BLaER1 treated with 17β-estradiol and CSF1 and Interleukin-3, amounts not matched to agents 10 nM and 100 nM (cell line): ENCODE data around the gene BRD9.

Experiments used
- H3K27ac ChIP-seq, 11 experiments: shearing (Covaris generic); formaldehyde crosslinking; 2 replicates each; pipeline ENCODE4 v1.8.1; 2022
- H3K27me3 ChIP-seq, 11 experiments: shearing (Covaris generic); formaldehyde crosslinking; 2 replicates each; pipeline ENCODE4 v1.8.1; 2022
- H3K36me3 ChIP-seq, 11 experiments: shearing (Covaris generic); formaldehyde crosslinking; 2 replicates each; pipeline ENCODE4 v1.8.1; 2022
- H3K4me1 ChIP-seq, 10 experiments: shearing (Covaris generic); formaldehyde crosslinking; 2 replicates each; pipeline ENCODE4 v1.8.1; 2022
- H3K4me2 ChIP-seq, 11 experiments: shearing (Covaris generic); formaldehyde crosslinking; 2 replicates each; pipeline ENCODE4 v1.8.1; 2022
- H3K4me3 ChIP-seq, 10 experiments: shearing (Covaris generic); formaldehyde crosslinking; 2 replicates each; pipeline ENCODE4 v1.8.1; 2022
- H3K9ac ChIP-seq, 11 experiments: shearing (Covaris generic); formaldehyde crosslinking; 2 replicates each; pipeline ENCODE4 v1.8.1; 2022
- H3K9me3 ChIP-seq, 11 experiments: shearing (Covaris generic); formaldehyde crosslinking; replicated peaks in 1 of 11; 2 replicates each; pipeline ENCODE4 v1.8.1; 2022
- H4K20me1 ChIP-seq, 11 experiments: shearing (Covaris generic); formaldehyde crosslinking; 2 replicates each; pipeline ENCODE4 v1.8.1; 2022
- Cebpa-rat ChIP-seq, 11 experiments: shearing (Covaris generic); IDR thresholded peaks; 2 replicates each; pipeline ENCODE4 v1.8.1; 2022

Gene BRD9

GRCh38 chr5:862367-863243 lies 30.0 kb downstream of the BRD9 start:
- peak overlapping the region in 4 of 11 experiments; percentile 23 to 53 (median 36); a peak in 6 of 22 replicates for H3K27ac ChIP-seq
- H3K36me3 ChIP-seq, result peaks cover 45 to 84% (median 52%) of the 10 kb centered on the region in 11 experiments

GRCh38 chr5:861442-862366 lies 30.9 kb downstream of the BRD9 start:
- Histone ChIP-seq H3K36me3 (peaks cover 36 to 75% (median 43%) of the 10 kb centered on the region in 11 experiments), H3K4me1 (peaks cover 25 to 59% (median 39%) of the 10 kb centered on the region in 10 experiments), H3K4me3 (0 out of 20 replicates have a peak overlapping the region, but pooled peaks of 1 of the 10 experiments have one; percentile 1), H3K27ac (peak overlapping the region in 4 of 11 experiments; percentile 18 to 47 (median 28); a peak in 4 of 22 replicates), H4K20me1 (peaks cover 22 to 100% (median 89%) of the 10 kb centered on the region in 11 experiments; a peak in 21 of 22 replicates), H3K9me3 (no peaks in the 10 kb centered on the region), H3K4me2 (peak overlapping the region; percentile 43 to 94 (median 79)), H3K27me3 (no peaks in the 10 kb centered on the region), H3K9ac (peak overlapping the region in 5 of 11 experiments; percentile 9 to 44 (median 24); a peak in 2 of 22 replicates)
- TF ChIP-seq Cebpa-rat (IDR thresholded peaks at IDR 0.05), result no peak

More at GRCh38 chr5:862367-863243, 30.0 kb downstream of the BRD9 start:
- peak overlapping the region; percentile 43 to 94 (median 79) for H3K4me2 ChIP-seq
- H3K9me3 ChIP-seq, result no peaks in the 10 kb centered on the region
- no peak for TF ChIP-seq Cebpa-rat (IDR thresholded peaks at IDR 0.05)
- no peaks in the 10 kb centered on the region for H3K27me3 ChIP-seq
- H3K4me3 ChIP-seq, result peak overlapping the region in 3 of 10 experiments; percentile 1 to 31 (median 28); a peak in 3 of 20 replicates
- peaks cover 25 to 50% (median 39%) of the 10 kb centered on the region in 10 experiments for H3K4me1 ChIP-seq
- H3K9ac ChIP-seq, result peak overlapping the region in 6 of 11 experiments; percentile 11 to 67 (median 46); a peak in 8 of 22 replicates
- peaks cover 22 to 100% (median 93%) of the 10 kb centered on the region in 11 experiments; a peak in 21 of 22 replicates for H4K20me1 ChIP-seq

GRCh38 chr5:860506-861150 lies 32.0 kb downstream of the BRD9 start:
- Histone ChIP-seq H3K4me1 (peaks cover 25 to 59% (median 39%) of the 10 kb centered on the region in 10 experiments), H3K27me3 (no peaks in the 10 kb centered on the region), H3K36me3 (peaks cover 25 to 64% (median 32%) of the 10 kb centered on the region in 11 experiments), H3K4me3 (no peak overlapping the region), H4K20me1 (peaks cover 22 to 99% (median 82%) of the 10 kb centered on the region in 11 experiments; a peak in 21 of 22 replicates), H3K9ac (no peak overlapping the region), H3K27ac (no peak overlapping the region), H3K9me3 (no peaks in the 10 kb centered on the region), H3K4me2 (no peak overlapping the region)
- TF ChIP-seq Cebpa-rat (IDR thresholded peaks at IDR 0.05), result no peak

GRCh38 chr5:859798-860296 lies 32.8 kb downstream of the BRD9 start:
- Histone ChIP-seq H3K4me2 (no peak overlapping the region), H3K27ac (no peak overlapping the region), H3K36me3 (peaks cover 17 to 56% (median 24%) of the 10 kb centered on the region in 11 experiments), H3K9me3 (no peaks in the 10 kb centered on the region), H3K27me3 (no peaks in the 10 kb centered on the region), H4K20me1 (peaks cover 22 to 99% (median 82%) of the 10 kb centered on the region in 11 experiments; a peak in 21 of 22 replicates), H3K4me3 (no peak overlapping the region), H3K4me1 (peaks cover 25 to 52% (median 37%) of the 10 kb centered on the region in 10 experiments), H3K9ac (no peak overlapping the region)
- TF ChIP-seq Cebpa-rat (IDR thresholded peaks at IDR 0.05), result no peak

- peaks cover 25 to 48% (median 34%) of the 10 kb centered on the region in 10 experiments for H3K4me1 ChIP-seq
- TF ChIP-seq Cebpa-rat (IDR thresholded peaks at IDR 0.05), result no peak
- H4K20me1 ChIP-seq, result peaks cover 22 to 96% (median 80%) of the 10 kb centered on the region in 11 experiments; a peak in 21 of 22 replicates
- no peak overlapping the region for H3K9ac ChIP-seq
- no peak overlapping the region for H3K4me2 ChIP-seq
- H3K27ac ChIP-seq, result no peak overlapping the region
- H3K27me3 ChIP-seq, result no peaks in the 10 kb centered on the region
- no peak overlapping the region for H3K4me3 ChIP-seq
- no peaks in the 10 kb centered on the region for H3K9me3 ChIP-seq
- H3K36me3 ChIP-seq, result peaks cover 13 to 52% (median 20%) of the 10 kb centered on the region in 11 experiments
Measured at GRCh38 chr5:859391-859790, 33.2 kb downstream of the BRD9 start.

GRCh38 chr5:858726-859125 lies 33.9 kb downstream of the BRD9 start:
- Histone ChIP-seq H3K36me3 (peaks cover 6 to 45% (median 13%) of the 10 kb centered on the region in 11 experiments; a peak in 21 of 22 replicates), H4K20me1 (peaks cover 18 to 90% (median 74%) of the 10 kb centered on the region in 11 experiments; a peak in 21 of 22 replicates), H3K27ac (no peak overlapping the region), H3K4me3 (no peak overlapping the region), H3K27me3 (no peaks in the 10 kb centered on the region), H3K4me2 (no peak overlapping the region), H3K4me1 (peaks cover 23 to 41% (median 27%) of the 10 kb centered on the region in 10 experiments), H3K9ac (no peak overlapping the region), H3K9me3 (no peaks in the 10 kb centered on the region)
- TF ChIP-seq Cebpa-rat (IDR thresholded peaks at IDR 0.05), result no peak

GRCh38 chr5:856531-857425 lies 35.8 kb downstream of the BRD9 start:
- Histone ChIP-seq H3K27ac (no peak overlapping the region), H3K9ac (no peak overlapping the region), H3K4me1 (peaks cover 4 to 22% (median 8%) of the 10 kb centered on the region in 10 experiments), H3K4me3 (no peak overlapping the region), H3K27me3 (no peaks in the 10 kb centered on the region), H3K9me3 (no peaks in the 10 kb centered on the region), H3K36me3 (peaks cover 0 to 29% (median 3%) of the 10 kb centered on the region in 11 experiments; a peak in 4 of 22 replicates), H3K4me2 (peak overlapping the region in 4 of 11 experiments; percentile 21 to 48 (median 38); a peak in 6 of 22 replicates), H4K20me1 (peaks cover 6 to 82% (median 56%) of the 10 kb centered on the region in 11 experiments; a peak in 21 of 22 replicates)
- no peak for TF ChIP-seq Cebpa-rat (IDR thresholded peaks at IDR 0.05)
